ENCODE results near the gene PPP1R13L. TPM values are rescaled to one million over a fixed set of nuclear protein-coding genes. Genes with fewer than 3 reads are reported as not detected.

Gene PPP1R13L
- total RNA-seq, 1 experiment from 2014 or later, result 27.5 TPM

DNA sequence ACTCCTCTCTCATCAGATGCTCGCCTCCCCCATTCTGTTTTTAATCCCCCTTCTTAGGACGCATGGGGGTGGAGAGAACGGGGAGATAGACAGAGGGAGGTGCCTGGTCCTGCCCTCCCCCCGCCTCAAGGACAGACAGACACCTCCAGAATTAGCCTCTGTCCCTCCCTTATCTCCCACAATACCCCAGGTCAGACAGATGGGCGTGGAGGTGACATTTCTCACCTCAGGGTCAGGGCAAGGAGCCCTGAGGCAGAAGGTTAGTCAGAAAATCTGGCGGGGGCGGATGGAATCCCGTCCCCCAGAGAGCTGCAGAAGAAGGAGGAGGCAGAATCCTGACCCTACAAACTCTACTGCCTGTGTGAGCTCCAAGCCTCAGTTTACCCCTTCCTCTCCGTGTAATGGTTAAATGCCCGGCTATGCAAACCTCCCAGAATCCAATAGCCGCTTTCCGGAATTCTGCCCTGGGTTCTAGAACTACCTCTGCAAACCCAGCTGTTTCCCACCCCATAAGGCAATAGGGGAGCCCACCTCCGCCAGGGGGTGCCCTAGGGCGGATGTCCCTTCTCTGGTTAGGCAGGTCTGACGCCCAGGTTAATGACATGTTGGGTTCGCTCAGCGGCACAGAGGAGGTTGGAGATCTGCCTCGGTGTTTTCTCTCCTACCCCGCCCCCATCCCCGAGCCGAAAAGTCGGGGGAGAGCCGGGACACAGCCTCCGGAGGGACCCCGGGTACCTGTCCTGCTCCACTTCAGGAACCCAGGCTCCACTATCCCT is 900 bp downstream of the PPP1R13L start:
- Mint-ChIP-seq H3K9me3 (no peaks in the 10 kb centered on the region), H3K4me3 (peak overlapping the region; percentile 96), H3K36me3 (peaks cover 9% of the 10 kb centered on the region), H3K27ac (peak overlapping the region; percentile 99), H3K27me3 (ENCODE audit: low read depth) (peaks cover 9% of the 10 kb centered on the region; the same call in 1 of the 2 replicates), H3K4me1 (peaks cover 26% of the 10 kb centered on the region)
- peak; percentile 43; the same call in 1 of the 2 replicates for TF ChIP-seq CTCF (IDR thresholded peaks at IDR 0.05)
- no peak for TF ChIP-seq GABPB1 (CRISPR knock-in tag; IDR thresholded peaks at IDR 0.05)
- TF ChIP-seq, protein P1, sequence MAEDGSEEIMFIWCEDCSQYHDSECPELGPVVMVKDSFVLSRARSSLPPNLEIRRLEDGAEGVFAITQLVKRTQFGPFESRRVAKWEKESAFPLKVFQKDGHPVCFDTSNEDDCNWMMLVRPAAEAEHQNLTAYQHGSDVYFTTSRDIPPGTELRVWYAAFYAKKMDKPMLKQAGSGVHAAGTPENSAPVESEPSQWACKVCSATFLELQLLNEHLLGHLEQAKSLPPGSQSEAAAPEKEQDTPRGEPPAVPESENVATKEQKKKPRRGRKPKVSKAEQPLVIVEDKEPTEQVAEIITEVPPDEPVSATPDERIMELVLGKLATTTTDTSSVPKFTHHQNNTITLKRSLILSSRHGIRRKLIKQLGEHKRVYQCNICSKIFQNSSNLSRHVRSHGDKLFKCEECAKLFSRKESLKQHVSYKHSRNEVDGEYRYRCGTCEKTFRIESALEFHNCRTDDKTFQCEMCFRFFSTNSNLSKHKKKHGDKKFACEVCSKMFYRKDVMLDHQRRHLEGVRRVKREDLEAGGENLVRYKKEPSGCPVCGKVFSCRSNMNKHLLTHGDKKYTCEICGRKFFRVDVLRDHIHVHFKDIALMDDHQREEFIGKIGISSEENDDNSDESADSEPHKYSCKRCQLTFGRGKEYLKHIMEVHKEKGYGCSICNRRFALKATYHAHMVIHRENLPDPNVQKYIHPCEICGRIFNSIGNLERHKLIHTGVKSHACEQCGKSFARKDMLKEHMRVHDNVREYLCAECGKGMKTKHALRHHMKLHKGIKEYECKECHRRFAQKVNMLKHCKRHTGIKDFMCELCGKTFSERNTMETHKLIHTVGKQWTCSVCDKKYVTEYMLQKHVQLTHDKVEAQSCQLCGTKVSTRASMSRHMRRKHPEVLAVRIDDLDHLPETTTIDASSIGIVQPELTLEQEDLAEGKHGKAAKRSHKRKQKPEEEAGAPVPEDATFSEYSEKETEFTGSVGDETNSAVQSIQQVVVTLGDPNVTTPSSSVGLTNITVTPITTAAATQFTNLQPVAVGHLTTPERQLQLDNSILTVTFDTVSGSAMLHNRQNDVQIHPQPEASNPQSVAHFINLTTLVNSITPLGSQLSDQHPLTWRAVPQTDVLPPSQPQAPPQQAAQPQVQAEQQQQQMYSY (CRISPR knock-in tag; IDR thresholded peaks at IDR 0.05), result peak; percentile 97
- DNase-seq (ENCODE audit: low spot score) (peak; percentile 94), ATAC-seq (peak; percentile 28)
- POLR2A ChIA-PET, result interaction anchor here (0.6 to 1.7 kb wide), 5 partner anchors 12 to 212 kb away, joined by 3 to 5 read pairs (median 4); partner anchors contain the start of genes ERCC2 and FOSB
- CTCF ChIA-PET, result interaction anchor here (0.5 to 5.9 kb wide), 23 partner anchors 9 to 413 kb away, joined by 3 to 67 read pairs (median 5); partner anchors contain the start of gene EXOC3L2

DNA sequence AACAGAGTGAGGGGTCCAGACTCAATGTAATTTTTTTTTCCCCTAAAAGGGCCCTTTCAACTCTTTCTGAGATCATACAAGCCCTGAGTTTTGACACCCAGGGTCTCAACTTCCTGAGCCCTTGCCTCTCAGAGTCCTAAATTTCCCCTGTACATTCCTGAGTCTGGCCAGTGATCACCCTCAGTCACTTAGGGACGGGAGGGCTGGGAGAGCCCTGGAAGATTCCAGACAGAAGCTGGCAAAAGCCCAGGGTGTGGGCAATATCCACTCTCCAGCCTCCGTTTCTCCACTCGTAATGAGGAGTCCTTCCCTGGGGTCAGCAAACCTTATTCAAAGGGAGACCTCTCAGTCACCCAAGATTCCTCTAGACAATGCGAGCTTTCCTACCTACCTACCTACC is 1.6 kb downstream of the PPP1R13L start:
- DNase-seq (ENCODE audit: low spot score) (no peak), ATAC-seq (no peak)
- no peak for TF ChIP-seq AR (CRISPR knock-in tag; IDR thresholded peaks at IDR 0.05)
- no peak for TF ChIP-seq ZNF423 (CRISPR knock-in tag; IDR thresholded peaks at IDR 0.05)
- no peak for TF ChIP-seq ARID4B (CRISPR knock-in tag; IDR thresholded peaks at IDR 0.05; ENCODE audit: borderline replicate concordance)
- TF ChIP-seq ZNF671 (CRISPR knock-in tag; IDR thresholded peaks at IDR 0.05), result no peak
- no peak for TF ChIP-seq NR1H2 (CRISPR knock-in tag; IDR thresholded peaks at IDR 0.05)
- no peak for TF ChIP-seq ZNF232 (CRISPR knock-in tag; IDR thresholded peaks at IDR 0.05)
- no peak for TF ChIP-seq FOXP1 (CRISPR knock-in tag; IDR thresholded peaks at IDR 0.05; ENCODE audit: borderline replicate concordance)
- peaks cover 30% of the 10 kb centered on the region for H3K4me1 Mint-ChIP-seq
- ChIA-PET POLR2A (interaction anchor here (0.7 to 1.7 kb wide), 2 partner anchors 34 to 66 kb away, joined by 3 to 5 read pairs; partner anchors contain the start of gene ERCC2), CTCF (interaction anchor here (1.0 to 5.9 kb wide), 15 partner anchors 8 to 239 kb away, joined by 3 to 67 read pairs (median 14); partner anchors contain the start of gene EXOC3L2)
- H3K9me3 Mint-ChIP-seq, result no peaks in the 10 kb centered on the region
- no peak overlapping the region for H3K27ac Mint-ChIP-seq
- peak overlapping the region; percentile 96 for H3K4me3 Mint-ChIP-seq
- H3K27me3 Mint-ChIP-seq (ENCODE audit: low read depth), result peaks cover 16% of the 10 kb centered on the region
- H3K36me3 Mint-ChIP-seq, result peaks cover 3% of the 10 kb centered on the region

Data from WTC11 (cell line).